PC-3 (cell line): ENCODE measurements around the gene DHX34. TPM values are rescaled to one million over a fixed set of nuclear protein-coding genes. Genes with fewer than 3 reads are reported as not detected.

ENCODE experiments used
- ATAC-seq: fragments of 200-7000 bp; cut with Tn5 transposase; 2 replicates; pipeline ENCODE4 v1.9.1; 2020; ENCODE audit warnings: mild to moderate bottlenecking, moderate library complexity
- BruUV-seq: library from RNA; stranded (reverse); fragments of 400-500 nt; replicated peaks from 2 replicates; lab custom pipeline; 2021; lab: Mats Ljungman, UMichigan
- CTCF ChIA-PET: fragments of 300-600 bp; sonication (Branson Sonifier 250); formaldehyde crosslinking; loops from one replicate; lab custom pipeline; 2022; ENCODE audit warnings: antibody characterized with exemption; lab: Charles Lee
- POLR2A ChIA-PET: fragments of 300-600 bp; sonication (Branson Sonifier 250); formaldehyde crosslinking; loops from one replicate; lab custom pipeline; 2022; ENCODE audit warnings: antibody characterized with exemption; ENCODE audit not compliant: unreplicated experiment; lab: Charles Lee
- DNase-seq: peaks from one replicate; pipeline ENCODE4 v3.0.0-alpha.2; 2015
- H2AFZ ChIP-seq: fragments of 300-600 bp; sonication (generic); 2 replicates; pipeline ENCODE4 v1.6.0; 2016; ENCODE audit warnings: antibody characterized with exemption, low read length
- H3F3A ChIP-seq: fragments of 300-600 bp; sonication (generic); one replicate; pipeline ENCODE4 v1.6.0; 2017; ENCODE audit warnings: antibody characterized with exemption, low read length, control low read depth, mild to moderate bottlenecking; ENCODE audit not compliant: unreplicated experiment
- H3K27ac ChIP-seq: fragments of 300-600 bp; sonication (generic); 2 replicates; pipeline ENCODE4 v1.5.1; 2016; ENCODE audit warnings: mild to moderate bottlenecking, low read length
- H3K27me3 ChIP-seq: fragments of 300-600 bp; sonication (generic); 2 replicates; pipeline ENCODE4 v1.6.1; 2016; ENCODE audit warnings: low read length, mixed read lengths
- H3K36me3 ChIP-seq: fragments of 300-600 bp; sonication (generic); 2 replicates; pipeline ENCODE4 v1.6.1; 2016; ENCODE audit warnings: low read depth, mixed run types, low read length, mixed read lengths
- H3K4me1 ChIP-seq: fragments of 300-600 bp; sonication (generic); 2 replicates; pipeline ENCODE4 v1.5.1; 2016; ENCODE audit warnings: low read length; ENCODE audit not compliant: insufficient read depth
- H3K4me2 ChIP-seq: fragments of 300-600 bp; sonication (generic); 2 replicates; pipeline ENCODE4 v1.6.0; 2016; ENCODE audit warnings: low read length
- H3K4me3 ChIP-seq: fragments of 300-600 bp; sonication (generic); 2 replicates; pipeline ENCODE4 v1.5.1; 2016; ENCODE audit warnings: mild to moderate bottlenecking, low read length, mixed read lengths
- H3K79me2 ChIP-seq: fragments of 300-600 bp; sonication (generic); 2 replicates; pipeline ENCODE4 v1.6.1; 2017; ENCODE audit warnings: low read length, mixed read lengths
- H3K9ac ChIP-seq: fragments of 300-600 bp; sonication (generic); 2 replicates; pipeline ENCODE4 v1.6.0; 2016; ENCODE audit warnings: mild to moderate bottlenecking, low read length
- H3K9me2 ChIP-seq: fragments of 300-600 bp; sonication (generic); replicated peaks from 2 replicates; pipeline ENCODE4 v1.6.1; 2016; ENCODE audit warnings: mixed run types, low read length, mixed read lengths
- H3K9me3 ChIP-seq: fragments of 300-600 bp; sonication (generic); 2 replicates; pipeline ENCODE4 v1.6.1; 2016; ENCODE audit warnings: low read length, mixed read lengths
- H4K20me1 ChIP-seq: fragments of 300-600 bp; sonication (generic); 2 replicates; pipeline ENCODE4 v1.6.1; 2016; ENCODE audit warnings: low read length, mixed read lengths
- CTCF ChIP-seq: fragments of 300-600 bp; sonication (generic); conservative IDR thresholded peaks from 2 replicates; pipeline ENCODE4 v1.5.1; 2017; ENCODE audit warnings: antibody characterized with exemption, low read depth, mild to moderate bottlenecking, low read length
- EZH2 ChIP-seq: fragments of 300-600 bp; sonication (generic); IDR thresholded peaks from one replicate; pipeline ENCODE4 v1.6.1; 2017; ENCODE audit warnings: antibody characterized with exemption, mild to moderate bottlenecking, low read length; ENCODE audit not compliant: unreplicated experiment
- EZH2phosphoT487 ChIP-seq: fragments of 300-600 bp; sonication (generic); IDR thresholded peaks from 2 replicates; pipeline ENCODE4 v1.6.1; 2018; ENCODE audit warnings: mild to moderate bottlenecking, antibody characterized with exemption, low read length, borderline replicate concordance
- intact Hi-C: fragments of 100-400 bp; cut with micrococcal nuclease; formaldehyde crosslinking; loops from 2 replicates; pipeline ENCODE4 v1.9.0; 2023
- total RNA-seq: library from RNA; depleted of rRNA; stranded (reverse); fragments of >200 nt; gene quantifications from 2 replicates; pipeline ENCODE4 v1.2.3, GENCODE V29; 2014

Gene DHX34
- total RNA-seq, 1 experiment from 2014 or later: 28.3 TPM

GRCh38 chr19:47370045-47370611 is 21.0 kb downstream of the DHX34 start:
- no peaks in the 10 kb centered on the region for H3F3A ChIP-seq
- ChIA-PET POLR2A (no interaction called here), CTCF (no interaction called here)
- DNase-seq (no peak), ATAC-seq (no peak)
- no peak overlapping the region for H3K27ac ChIP-seq
- H3K9me2 ChIP-seq: no peaks in the 10 kb centered on the region
- H2AFZ ChIP-seq: no peak overlapping the region
- no peak overlapping the region for H3K9ac ChIP-seq
- no peaks in the 10 kb centered on the region for H3K4me1 ChIP-seq
- no peaks in the 10 kb centered on the region for H3K79me2 ChIP-seq
- H3K36me3 ChIP-seq: no peaks in the 10 kb centered on the region; the same call in 1 of the 2 replicates
- H3K4me2 ChIP-seq: no peak overlapping the region
- no peak overlapping the region for H3K4me3 ChIP-seq
- H3K9me3 ChIP-seq: no peaks in the 10 kb centered on the region
- no peak for TF ChIP-seq CTCF
- TF ChIP-seq EZH2: no peak
- TF ChIP-seq EZH2phosphoT487: no peak
- H3K27me3 ChIP-seq: no peaks in the 10 kb centered on the region
- H4K20me1 ChIP-seq: no peaks in the 10 kb centered on the region
- intact Hi-C loops: no loop called here
- BruUV-seq: no TSS peak

DNA sequence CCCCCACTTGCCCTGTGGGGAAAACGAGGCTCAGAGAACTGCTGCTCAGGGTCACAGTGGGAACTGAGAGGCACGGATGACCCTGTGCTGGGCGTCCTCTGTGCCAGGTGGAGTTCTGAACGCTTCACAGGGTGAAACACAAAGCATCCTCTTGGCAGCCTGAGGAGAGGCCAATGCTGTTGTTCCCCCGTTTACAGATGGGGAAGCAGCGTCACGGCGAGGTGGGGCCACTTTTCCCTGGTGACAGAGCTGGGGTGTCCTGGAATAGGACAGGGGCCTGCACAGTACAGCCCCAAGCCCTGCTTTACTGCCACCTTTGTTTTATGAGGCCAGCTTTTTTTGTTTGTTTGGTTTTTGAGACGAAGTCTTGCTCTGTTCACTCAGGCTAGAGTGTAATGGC is 22.1 kb downstream of the DHX34 start:
- H3F3A ChIP-seq: no peaks in the 10 kb centered on the region
- no peak overlapping the region for H3K4me2 ChIP-seq
- H3K9me2 ChIP-seq: no peaks in the 10 kb centered on the region
- H2AFZ ChIP-seq: no peak overlapping the region
- peaks cover 4% of the 10 kb centered on the region; the same call in 1 of the 2 replicates for H3K36me3 ChIP-seq
- no TSS peak for BruUV-seq
- DNase-seq: no peak
- H3K4me3 ChIP-seq: no peak overlapping the region
- H3K27ac ChIP-seq: no peak overlapping the region
- POLR2A ChIA-PET: no interaction called here
- H3K27me3 ChIP-seq: no peaks in the 10 kb centered on the region
- H3K4me1 ChIP-seq: no peaks in the 10 kb centered on the region
- no peak overlapping the region for H3K9ac ChIP-seq
- intact Hi-C loops: no loop called here
- TF ChIP-seq EZH2phosphoT487: no peak
- TF ChIP-seq EZH2: no peak
- no peak for TF ChIP-seq CTCF
- CTCF ChIA-PET: no interaction called here
- H3K9me3 ChIP-seq: no peaks in the 10 kb centered on the region
- no peaks in the 10 kb centered on the region for H4K20me1 ChIP-seq
- no peak for ATAC-seq
- H3K79me2 ChIP-seq: no peaks in the 10 kb centered on the region

DNA sequence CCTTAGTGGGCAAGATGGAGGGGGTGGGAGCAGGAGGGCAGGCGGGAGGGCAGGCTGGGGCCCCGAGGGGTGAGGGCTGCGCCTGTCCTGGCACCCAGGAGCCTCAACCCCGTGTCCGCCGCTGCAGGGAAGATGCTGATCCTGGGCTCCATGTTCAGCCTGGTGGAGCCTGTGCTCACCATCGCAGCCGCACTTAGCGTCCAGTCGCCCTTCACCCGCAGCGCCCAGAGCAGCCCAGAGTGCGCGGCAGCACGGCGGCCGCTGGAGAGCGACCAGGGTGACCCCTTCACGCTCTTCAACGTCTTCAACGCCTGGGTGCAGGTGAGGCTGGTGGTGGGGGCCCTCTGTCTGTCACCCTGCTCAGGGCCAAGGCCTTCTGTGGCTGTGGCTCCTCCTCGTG is 23.5 kb downstream of the DHX34 start:
- H3K27me3 ChIP-seq: no peaks in the 10 kb centered on the region
- H3F3A ChIP-seq: no peaks in the 10 kb centered on the region
- H3K9ac ChIP-seq: no peak overlapping the region
- H3K27ac ChIP-seq: no peak overlapping the region
- H3K4me2 ChIP-seq: no peak overlapping the region
- no peaks in the 10 kb centered on the region for H4K20me1 ChIP-seq
- TF ChIP-seq EZH2 (no peak), EZH2phosphoT487 (no peak), CTCF (no peak)
- intact Hi-C loops: no loop called here
- no peak overlapping the region for H2AFZ ChIP-seq
- no peak overlapping the region for H3K4me3 ChIP-seq
- no peaks in the 10 kb centered on the region for H3K9me2 ChIP-seq
- H3K9me3 ChIP-seq: no peaks in the 10 kb centered on the region
- H3K36me3 ChIP-seq: peaks cover 4% of the 10 kb centered on the region; the same call in 1 of the 2 replicates
- DNase-seq (no peak), ATAC-seq (no peak)
- POLR2A ChIA-PET: no interaction called here
- H3K4me1 ChIP-seq: no peaks in the 10 kb centered on the region
- BruUV-seq: no TSS peak
- CTCF ChIA-PET: no interaction called here
- H3K79me2 ChIP-seq: no peaks in the 10 kb centered on the region
